ENCODE measurements around the gene CHORDC1.

CHORDC1 gene

DNA sequence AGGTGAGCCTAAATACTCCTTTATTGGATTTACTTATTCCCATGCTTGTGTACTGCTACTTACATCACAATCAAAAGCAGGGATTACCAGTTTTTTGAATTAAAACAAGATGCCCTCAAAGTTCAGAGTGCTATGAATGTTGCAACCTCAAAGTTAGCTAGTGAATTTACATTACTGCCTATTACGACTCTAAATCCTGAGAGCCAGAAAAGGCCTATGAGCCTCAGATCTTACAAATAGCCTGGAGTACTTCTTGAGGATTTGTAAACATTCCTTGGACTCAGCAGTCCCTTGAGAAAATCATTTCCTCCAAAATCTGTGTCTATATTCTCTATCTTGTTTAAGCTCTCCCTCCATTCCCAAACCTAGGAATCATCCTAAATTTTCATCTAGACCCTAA, 25.5 kb downstream of the CHORDC1 start:
- Histone ChIP-seq H3K4me3 (ENCODE audit: low read depth, low read length) (no peak overlapping the region), H2AFZ (no peak overlapping the region), H3K4me2 (ENCODE audit: low read length) (no peak overlapping the region), H3K27me3 (ENCODE audit: control insufficient read depth, insufficient read depth, low read length) (no peaks in the 10 kb centered on the region), H3K4me1 (no peaks in the 10 kb centered on the region), H3K9ac (no peak overlapping the region), H3K27ac (no peak overlapping the region), H3K36me3 (ENCODE audit: control insufficient read depth, insufficient read depth, low read length) (no peaks in the 10 kb centered on the region), H3K79me2 (no peaks in the 10 kb centered on the region), H3K9me3 (ENCODE audit: control insufficient read depth, low read length) (no peaks in the 10 kb centered on the region)
- TF ChIP-seq, protein P1, sequence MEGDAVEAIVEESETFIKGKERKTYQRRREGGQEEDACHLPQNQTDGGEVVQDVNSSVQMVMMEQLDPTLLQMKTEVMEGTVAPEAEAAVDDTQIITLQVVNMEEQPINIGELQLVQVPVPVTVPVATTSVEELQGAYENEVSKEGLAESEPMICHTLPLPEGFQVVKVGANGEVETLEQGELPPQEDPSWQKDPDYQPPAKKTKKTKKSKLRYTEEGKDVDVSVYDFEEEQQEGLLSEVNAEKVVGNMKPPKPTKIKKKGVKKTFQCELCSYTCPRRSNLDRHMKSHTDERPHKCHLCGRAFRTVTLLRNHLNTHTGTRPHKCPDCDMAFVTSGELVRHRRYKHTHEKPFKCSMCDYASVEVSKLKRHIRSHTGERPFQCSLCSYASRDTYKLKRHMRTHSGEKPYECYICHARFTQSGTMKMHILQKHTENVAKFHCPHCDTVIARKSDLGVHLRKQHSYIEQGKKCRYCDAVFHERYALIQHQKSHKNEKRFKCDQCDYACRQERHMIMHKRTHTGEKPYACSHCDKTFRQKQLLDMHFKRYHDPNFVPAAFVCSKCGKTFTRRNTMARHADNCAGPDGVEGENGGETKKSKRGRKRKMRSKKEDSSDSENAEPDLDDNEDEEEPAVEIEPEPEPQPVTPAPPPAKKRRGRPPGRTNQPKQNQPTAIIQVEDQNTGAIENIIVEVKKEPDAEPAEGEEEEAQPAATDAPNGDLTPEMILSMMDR (IDR thresholded peaks at IDR 0.05), result no peak

DNA sequence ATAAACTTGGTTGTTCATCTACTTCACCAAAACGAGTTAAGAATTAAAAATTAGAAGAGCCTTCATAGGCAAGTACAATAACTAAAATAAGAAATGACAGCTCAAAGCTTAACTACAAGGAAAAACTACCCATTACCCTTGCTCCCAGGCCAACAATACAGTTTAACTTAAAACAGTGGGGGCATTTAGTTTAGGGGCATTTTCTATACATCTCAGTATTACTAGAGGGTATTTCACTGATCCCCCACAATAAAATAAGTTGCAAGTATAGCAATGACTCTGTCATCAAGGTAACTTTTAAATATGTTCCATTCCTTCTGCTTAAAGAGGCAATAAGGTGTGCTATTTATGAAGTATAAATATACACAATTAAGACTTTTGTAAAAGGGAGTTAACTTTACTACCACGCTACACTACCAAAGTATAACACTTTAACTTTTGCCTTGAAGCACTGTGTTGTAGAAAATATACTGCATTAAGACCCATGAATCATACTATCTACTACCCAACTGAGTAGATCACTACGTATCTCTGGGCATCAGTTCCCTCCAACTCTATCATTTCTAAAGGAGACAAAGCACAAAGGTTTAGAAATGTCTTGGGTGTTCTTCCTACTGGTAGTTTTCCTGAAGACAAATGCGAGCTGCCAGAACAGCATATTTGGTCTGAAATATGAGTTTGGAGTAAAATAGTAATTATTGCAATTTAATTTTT, 29.8 kb downstream of the CHORDC1 start:
- H3K4me3 ChIP-seq (ENCODE audit: low read depth, low read length), result no peak overlapping the region
- no peaks in the 10 kb centered on the region for H3K4me1 ChIP-seq
- no peaks in the 10 kb centered on the region for H3K27me3 ChIP-seq (ENCODE audit: control insufficient read depth, insufficient read depth, low read length)
- no peak overlapping the region for H3K27ac ChIP-seq
- no peak overlapping the region for H3K9ac ChIP-seq
- no peaks in the 10 kb centered on the region for H3K9me3 ChIP-seq (ENCODE audit: control insufficient read depth, low read length)
- H3K79me2 ChIP-seq, result no peaks in the 10 kb centered on the region
- TF ChIP-seq, protein P1 (IDR thresholded peaks at IDR 0.05), result no peak
- no peak overlapping the region for H2AFZ ChIP-seq
- no peak overlapping the region for H3K4me2 ChIP-seq (ENCODE audit: low read length)
- no peaks in the 10 kb centered on the region for H3K36me3 ChIP-seq (ENCODE audit: control insufficient read depth, insufficient read depth, low read length)

DNA sequence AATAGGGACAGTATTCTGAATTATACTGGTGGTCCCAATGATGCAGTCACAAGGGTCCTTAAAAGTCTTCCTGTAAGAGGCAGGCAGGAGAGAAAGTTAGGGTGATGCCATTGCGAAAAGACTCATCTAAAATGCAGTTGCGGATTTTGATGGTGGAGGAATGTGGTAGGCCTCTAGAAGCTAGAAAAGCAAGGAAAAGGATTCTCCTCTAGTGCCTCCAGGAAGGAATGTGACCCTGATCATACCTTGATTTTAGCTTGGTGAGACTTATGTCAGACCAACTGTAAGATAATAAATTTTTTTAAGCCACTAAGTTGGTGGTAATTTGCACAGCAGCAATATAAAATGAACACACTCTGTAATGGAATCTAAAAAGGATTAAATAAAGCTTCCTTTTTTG, 33.8 kb downstream of the CHORDC1 start:
- H3K4me3 ChIP-seq (ENCODE audit: low read depth, low read length), result no peak overlapping the region
- no peak overlapping the region for H3K27ac ChIP-seq
- H3K27me3 ChIP-seq (ENCODE audit: control insufficient read depth, insufficient read depth, low read length), result no peaks in the 10 kb centered on the region
- H3K9ac ChIP-seq, result no peak overlapping the region
- H3K9me3 ChIP-seq (ENCODE audit: control insufficient read depth, low read length), result no peaks in the 10 kb centered on the region
- TF ChIP-seq, protein P1 (IDR thresholded peaks at IDR 0.05), result no peak
- H3K36me3 ChIP-seq (ENCODE audit: control insufficient read depth, insufficient read depth, low read length), result no peaks in the 10 kb centered on the region
- no peak overlapping the region for H3K4me2 ChIP-seq (ENCODE audit: low read length)
- H2AFZ ChIP-seq, result no peak overlapping the region
- no peaks in the 10 kb centered on the region for H3K79me2 ChIP-seq
- H3K4me1 ChIP-seq, result no peaks in the 10 kb centered on the region

DNA sequence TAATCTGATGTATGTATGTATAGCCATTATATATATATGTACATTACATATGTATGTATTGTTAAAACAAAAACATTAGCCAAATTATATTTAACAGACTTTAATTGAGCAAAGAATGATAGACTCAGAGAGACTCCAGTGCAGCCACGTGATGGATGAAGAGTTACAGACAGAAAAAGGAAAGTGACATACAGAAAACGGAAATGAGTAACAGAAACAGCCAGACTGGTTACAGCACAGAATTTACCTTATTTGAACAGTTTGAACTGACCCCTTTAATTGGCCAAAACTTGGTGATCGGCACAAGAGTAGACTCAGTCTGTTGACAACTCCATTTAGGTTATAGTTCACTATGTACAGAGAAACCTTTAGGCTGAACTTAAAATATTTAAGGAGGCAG, 35.0 kb downstream of the CHORDC1 start:
- Histone ChIP-seq H3K36me3 (ENCODE audit: control insufficient read depth, insufficient read depth, low read length) (no peaks in the 10 kb centered on the region), H2AFZ (no peak overlapping the region), H3K9me3 (ENCODE audit: control insufficient read depth, low read length) (no peaks in the 10 kb centered on the region), H3K4me2 (ENCODE audit: low read length) (no peak overlapping the region), H3K27ac (no peak overlapping the region), H3K4me1 (no peaks in the 10 kb centered on the region), H3K27me3 (ENCODE audit: control insufficient read depth, insufficient read depth, low read length) (no peaks in the 10 kb centered on the region), H3K79me2 (no peaks in the 10 kb centered on the region), H3K9ac (no peak overlapping the region), H3K4me3 (ENCODE audit: low read depth, low read length) (no peak overlapping the region)
- TF ChIP-seq, protein P1 (IDR thresholded peaks at IDR 0.05), result no peak

DNA sequence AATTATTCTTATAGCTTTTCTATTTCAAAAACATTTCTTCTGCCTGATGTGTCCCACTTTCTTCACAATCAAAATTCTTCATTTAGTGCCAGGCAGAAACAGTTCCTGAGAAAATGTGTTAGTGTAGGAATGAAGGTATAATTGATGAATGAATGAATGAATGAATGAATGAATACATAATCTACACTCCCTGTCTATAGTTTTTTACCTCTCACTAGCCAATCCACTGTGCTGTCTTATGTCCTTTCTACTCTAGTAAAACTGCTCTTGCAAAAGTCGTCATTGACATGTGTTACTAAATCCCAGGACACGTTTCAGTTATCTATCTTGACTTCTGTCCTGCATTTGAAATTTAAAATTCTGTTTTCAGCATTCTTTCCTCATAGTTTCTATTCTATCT, 42.9 kb downstream of the CHORDC1 start:
- Histone ChIP-seq H3K4me1 (no peaks in the 10 kb centered on the region), H3K9me3 (ENCODE audit: control insufficient read depth, low read length) (no peaks in the 10 kb centered on the region), H3K27me3 (ENCODE audit: control insufficient read depth, insufficient read depth, low read length) (no peaks in the 10 kb centered on the region)

More for the DNA sequence above, 42.9 kb downstream of the CHORDC1 start:
- Histone ChIP-seq H3K79me2 (no peaks in the 10 kb centered on the region), H3K4me2 (ENCODE audit: low read length) (no peak overlapping the region), H3K4me3 (ENCODE audit: low read depth, low read length) (no peak overlapping the region), H3K36me3 (ENCODE audit: control insufficient read depth, insufficient read depth, low read length) (no peaks in the 10 kb centered on the region), H3K27ac (no peak overlapping the region), H2AFZ (no peak overlapping the region), H3K9ac (no peak overlapping the region)
- TF ChIP-seq, protein P1 (IDR thresholded peaks at IDR 0.05), result no peak

All from parathyroid adenoma (tissue), 2 donors.